ENCODE measurements around the gene GYS2.
"Not testable (repeated sequence)": the region's sequence is repeated elsewhere in the genome, so short reads cannot be mapped to it uniquely, and the experiment has no call there.

GYS2 gene

GRCh38 chr12:21604245-21605101, at the start of gene GYS2:
TSS of gene GYS2 (minus strand) at chr12:21604847. CDS start at chr12:21604592, 255 bp downstream.
- DNase-seq (ENCODE audit: extremely low read depth in 1 of 2, low read depth in 1 of 2), result no peak

- no peak for DNase-seq (ENCODE audit: extremely low read depth in 1 of 2, low read depth in 1 of 2)
Observed at GRCh38 chr12:21651821-21652220, 47.2 kb upstream of the GYS2 start.

- DNase-seq (ENCODE audit: extremely low read depth in 1 of 2, low read depth in 1 of 2), result no peak
Observed at GRCh38 chr12:21650997-21651396, 46.4 kb upstream of the GYS2 start.

- no peak for DNase-seq (ENCODE audit: extremely low read depth in 1 of 2, low read depth in 1 of 2)
Observed at GRCh38 chr12:21649034-21649433, 44.4 kb upstream of the GYS2 start.

- DNase-seq (ENCODE audit: extremely low read depth in 1 of 2, low read depth in 1 of 2), result no peak
Observed at GRCh38 chr12:21648378-21648777, 43.7 kb upstream of the GYS2 start.

GRCh38 chr12:21647179-21647578, 42.5 kb upstream of the GYS2 start:
- no peak for DNase-seq (ENCODE audit: extremely low read depth in 1 of 2, low read depth in 1 of 2)

- not testable (repeated sequence) for DNase-seq (ENCODE audit: extremely low read depth in 1 of 2, low read depth in 1 of 2)
Observed at GRCh38 chr12:21645041-21645500, 40.4 kb upstream of the GYS2 start.

GRCh38 chr12:21644516-21644915, 39.9 kb upstream of the GYS2 start:
- no peak for DNase-seq (ENCODE audit: extremely low read depth in 1 of 2, low read depth in 1 of 2)

GRCh38 chr12:21643758-21644157, 39.1 kb upstream of the GYS2 start:
- no peak for DNase-seq (ENCODE audit: extremely low read depth in 1 of 2, low read depth in 1 of 2)

- no peak for DNase-seq (ENCODE audit: extremely low read depth in 1 of 2, low read depth in 1 of 2)
Observed at GRCh38 chr12:21642707-21643389, 38.2 kb upstream of the GYS2 start.

- no peak for DNase-seq (ENCODE audit: extremely low read depth in 1 of 2, low read depth in 1 of 2)
Observed at GRCh38 chr12:21638054-21638891, 33.6 kb upstream of the GYS2 start.

GRCh38 chr12:21634245-21634644, 29.6 kb upstream of the GYS2 start:
- DNase-seq (ENCODE audit: extremely low read depth in 1 of 2, low read depth in 1 of 2), result no peak

- DNase-seq (ENCODE audit: extremely low read depth in 1 of 2, low read depth in 1 of 2), result no peak
Observed at GRCh38 chr12:21631367-21631766, 26.7 kb upstream of the GYS2 start.

- no peak for DNase-seq (ENCODE audit: extremely low read depth in 1 of 2, low read depth in 1 of 2)
Observed at GRCh38 chr12:21627924-21628323, 23.3 kb upstream of the GYS2 start.

GRCh38 chr12:21618566-21618965, 13.9 kb upstream of the GYS2 start:
- no peak for DNase-seq (ENCODE audit: extremely low read depth in 1 of 2, low read depth in 1 of 2)

- no peak for DNase-seq (ENCODE audit: extremely low read depth in 1 of 2, low read depth in 1 of 2)
Observed at GRCh38 chr12:21617030-21617429, 12.4 kb upstream of the GYS2 start.

- no peak for DNase-seq (ENCODE audit: extremely low read depth in 1 of 2, low read depth in 1 of 2)
Observed at GRCh38 chr12:21615431-21615830, 10.8 kb upstream of the GYS2 start.

GRCh38 chr12:21614506-21614905, 9.9 kb upstream of the GYS2 start:
- no peak for DNase-seq (ENCODE audit: extremely low read depth in 1 of 2, low read depth in 1 of 2)

- no peak for DNase-seq (ENCODE audit: extremely low read depth in 1 of 2, low read depth in 1 of 2)
Observed at GRCh38 chr12:21613931-21614330, 9.3 kb upstream of the GYS2 start.

- no peak for DNase-seq (ENCODE audit: extremely low read depth in 1 of 2, low read depth in 1 of 2)
Observed at GRCh38 chr12:21608196-21608595, 3.5 kb upstream of the GYS2 start.

GRCh38 chr12:21607701-21608100, 3.1 kb upstream of the GYS2 start:
- DNase-seq (ENCODE audit: extremely low read depth in 1 of 2, low read depth in 1 of 2), result no peak
